ENCODE data around the gene NCKIPSD.
"Not testable (repeated sequence)": the region's sequence is repeated elsewhere in the genome, so short reads cannot be mapped to it uniquely, and the experiment has no call there.

Gene NCKIPSD

DNA sequence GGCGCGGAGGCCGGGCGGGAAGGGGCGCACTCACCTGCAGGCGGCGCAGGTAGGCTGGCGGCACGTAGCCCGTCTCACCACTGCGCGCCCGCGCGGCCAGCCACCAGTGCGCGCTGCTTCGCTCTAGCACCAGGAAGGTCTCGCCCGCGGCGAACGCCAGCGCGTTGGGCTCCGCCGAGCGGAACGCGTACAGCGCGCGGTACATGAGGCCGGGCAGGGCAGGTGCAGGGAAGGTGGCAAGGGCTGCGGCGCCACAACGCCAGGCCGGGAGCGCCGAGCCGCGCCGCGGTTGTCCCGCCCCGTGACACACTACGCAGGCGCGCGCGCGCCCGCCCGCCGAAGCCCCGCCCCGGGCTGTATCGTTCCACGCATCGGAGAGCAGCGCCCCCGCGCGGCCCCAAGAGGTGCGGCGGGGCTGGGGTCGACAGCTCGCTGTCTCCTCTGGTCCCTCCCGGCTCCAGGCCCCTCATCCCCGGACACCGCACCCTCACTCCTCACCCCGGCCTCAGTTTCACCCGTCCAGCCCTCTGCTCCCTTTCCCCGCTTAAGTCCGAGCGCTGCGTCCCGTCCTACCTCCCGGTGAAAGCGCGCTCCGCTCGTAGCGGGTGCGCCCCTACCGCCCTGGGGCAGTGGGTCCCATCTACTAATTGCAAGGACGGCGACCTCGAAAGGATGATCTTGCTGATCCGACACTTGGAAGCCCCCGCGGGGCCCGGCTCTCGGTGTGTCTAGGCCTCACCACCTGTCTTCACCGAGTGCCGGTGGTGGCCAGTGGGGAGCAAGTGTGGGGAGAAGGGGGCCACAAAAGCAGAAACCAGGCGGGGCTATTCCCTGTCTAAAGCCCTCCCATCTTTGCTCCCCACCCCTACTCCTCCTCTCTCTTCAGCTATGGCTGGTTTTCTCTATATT lies at the start of gene NCKIPSD:
TSS of gene NCKIPSD (minus strand) at position 313 of the 909 bp plus-strand sequence. CDS start at position 205, 108 bp downstream.
- peak; percentile 56 to 68 for DNase-seq

DNA sequence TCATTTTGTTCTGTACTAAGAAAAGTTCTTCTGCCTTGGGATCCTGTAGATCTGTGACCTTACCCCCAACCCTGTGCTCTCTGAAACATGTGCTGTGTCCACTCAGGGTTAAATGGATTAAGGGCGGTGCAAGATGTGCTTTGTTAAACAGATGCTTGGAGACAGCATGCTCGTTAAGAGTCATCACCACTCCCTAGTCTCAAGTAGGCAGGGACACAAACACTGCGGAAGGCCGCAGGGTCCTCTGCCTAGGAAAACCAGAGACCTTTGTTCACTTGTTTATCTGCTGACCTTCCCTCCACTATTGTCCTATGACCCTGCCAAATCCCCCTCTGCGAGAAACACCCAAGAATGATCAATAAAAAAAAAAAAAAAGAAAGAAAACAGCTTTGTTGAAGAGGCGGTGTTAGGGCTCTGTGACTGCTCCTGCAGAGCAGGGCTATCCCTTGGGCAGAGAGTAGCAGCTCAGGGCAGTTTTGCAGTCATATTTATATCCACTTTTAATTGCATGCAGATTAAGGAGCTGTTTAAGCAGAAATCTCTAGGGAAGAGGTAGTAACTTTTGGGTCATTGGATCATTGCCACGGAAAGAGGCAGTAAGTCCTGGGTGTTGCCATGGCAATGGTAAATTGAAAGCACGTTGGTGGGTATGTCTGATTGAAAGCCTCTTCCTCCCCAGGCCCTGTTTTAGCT lies 49.5 kb upstream of the NCKIPSD start:
- DNase-seq: not testable (repeated sequence)

DNA sequence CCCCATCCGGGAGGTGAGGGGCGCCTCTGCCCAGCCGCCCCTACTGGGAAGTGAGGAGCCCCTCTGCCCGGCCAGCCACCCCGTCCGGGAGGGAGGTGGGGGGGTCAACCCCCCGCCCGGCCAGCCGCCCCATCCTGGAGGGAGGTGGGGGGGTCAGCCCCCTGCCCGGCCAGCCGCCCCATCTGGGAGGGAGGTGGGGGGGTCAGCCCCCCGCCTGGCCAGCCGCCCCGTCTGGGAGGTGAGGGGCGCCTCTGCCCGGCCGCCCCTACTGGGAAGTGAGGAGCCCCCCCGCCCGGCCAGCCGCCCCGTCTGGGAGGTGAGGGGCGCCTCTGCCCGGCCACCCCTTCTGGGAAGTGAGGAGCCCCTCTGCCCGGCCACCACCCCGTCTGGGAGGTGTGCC lies 48.8 kb upstream of the NCKIPSD start:
- not testable (repeated sequence) for DNase-seq

DNA sequence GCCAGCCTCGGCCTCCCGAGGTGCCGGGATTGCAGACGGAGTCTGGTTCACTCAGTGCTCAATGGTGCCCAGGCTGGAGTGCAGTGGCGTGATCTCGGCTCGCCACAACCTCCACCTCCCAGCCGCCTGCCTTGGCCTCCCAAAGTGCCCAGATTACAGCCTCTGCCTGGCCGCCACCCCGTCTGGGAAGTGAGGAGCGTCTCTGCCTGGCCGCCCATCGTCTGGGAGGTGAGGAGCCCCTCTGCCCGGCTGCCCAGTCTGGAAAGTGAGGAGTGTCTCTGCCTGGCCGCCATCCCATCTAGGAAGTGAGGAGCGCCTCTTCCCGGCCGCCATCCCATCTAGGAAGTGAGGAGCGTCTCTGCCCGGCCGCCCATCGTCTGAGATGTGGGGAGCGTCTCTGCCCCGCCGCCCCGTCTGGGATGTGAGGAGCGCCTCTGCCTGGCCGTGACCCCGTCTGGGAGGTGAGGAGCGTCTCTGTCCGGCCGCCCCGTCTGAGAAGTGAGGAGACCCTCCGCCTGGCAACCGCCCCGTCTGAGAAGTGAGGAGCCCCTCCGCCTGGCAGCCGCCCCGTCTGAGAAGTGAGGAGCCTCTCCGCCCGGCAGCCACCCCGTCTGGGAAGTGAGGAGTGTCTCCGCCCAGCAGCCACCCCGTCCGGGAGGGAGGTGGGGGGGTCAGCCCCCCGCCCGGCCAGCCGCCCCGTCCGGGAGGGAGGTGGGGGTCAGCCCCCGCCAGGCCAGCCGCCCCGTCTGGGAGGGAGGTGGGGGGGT lies 48.2 kb upstream of the NCKIPSD start:
- DNase-seq: not testable (repeated sequence)

DNA sequence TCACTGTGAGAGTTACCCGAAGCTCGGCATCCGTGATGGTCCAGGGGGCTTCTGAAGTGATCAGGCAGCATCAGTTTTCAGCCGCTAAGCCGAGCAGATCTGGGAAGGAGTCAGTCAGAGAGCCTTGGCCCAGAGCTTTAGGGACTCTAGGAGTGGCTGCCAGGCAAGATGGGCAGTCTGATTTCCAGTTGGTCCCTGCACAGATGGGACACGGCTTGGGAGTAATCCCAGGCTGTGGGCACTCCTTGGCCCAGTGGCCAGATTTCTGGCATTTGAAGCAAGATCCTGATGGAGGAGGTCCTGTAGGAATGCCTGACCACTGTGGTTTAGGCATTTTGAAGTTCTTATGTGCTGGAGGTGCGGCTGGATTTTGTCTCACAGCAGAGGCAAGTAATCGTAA lies 41.8 kb upstream of the NCKIPSD start:
- no peak for DNase-seq

DNA sequence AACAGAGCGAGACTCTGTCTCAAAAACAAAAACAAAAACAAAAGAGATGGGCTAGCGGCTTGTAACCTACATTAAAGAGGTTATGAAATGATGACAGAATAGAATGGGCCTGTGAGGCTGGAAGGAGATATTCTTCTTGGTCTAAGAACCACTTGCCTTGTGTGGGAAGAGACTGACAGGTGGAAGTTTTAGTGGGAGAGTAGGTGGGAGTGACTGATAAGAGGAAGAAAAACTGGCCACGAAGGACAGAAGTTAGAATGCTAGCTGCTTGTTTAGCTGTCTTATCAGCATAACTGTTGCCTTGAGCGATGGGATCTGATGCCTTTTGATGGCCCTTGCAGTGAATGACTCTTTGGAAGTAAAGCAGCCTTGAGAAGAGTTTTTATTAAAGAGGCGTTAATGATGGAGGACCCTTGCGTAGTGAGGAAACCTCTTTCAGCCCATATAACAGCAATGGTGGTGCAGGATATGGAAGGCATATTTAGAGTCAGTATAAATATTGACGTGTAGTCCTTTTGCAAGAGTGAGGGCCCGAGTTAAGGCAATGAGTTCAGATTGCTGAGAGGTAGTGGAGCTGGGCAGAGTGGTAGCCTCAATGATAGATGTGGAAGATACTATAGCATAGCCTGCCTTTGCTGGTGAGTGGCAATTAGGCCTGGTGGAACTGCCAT lies 39.6 kb upstream of the NCKIPSD start:
- DNase-seq: not testable (repeated sequence)

DNA sequence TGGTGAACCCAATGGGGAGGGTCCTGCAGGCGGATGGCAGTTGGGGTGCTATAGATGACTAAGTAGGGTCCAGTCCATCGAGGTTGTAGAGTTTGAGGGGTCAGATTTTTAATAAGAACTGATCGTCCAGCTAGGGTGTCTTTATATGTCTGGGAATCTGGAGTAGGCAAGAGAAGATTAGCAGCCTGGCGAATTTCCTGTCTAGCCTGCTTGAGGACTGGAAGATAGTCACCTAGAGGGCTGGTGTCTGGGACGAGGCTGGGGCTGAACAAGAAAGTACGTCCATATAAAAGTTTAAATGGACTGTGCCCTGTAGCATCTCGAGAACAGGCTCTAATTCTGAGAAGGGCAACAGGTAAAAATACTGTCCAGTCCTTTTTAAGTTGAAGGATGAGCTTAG lies 38.0 kb upstream of the NCKIPSD start:
- no peak for DNase-seq

DNA sequence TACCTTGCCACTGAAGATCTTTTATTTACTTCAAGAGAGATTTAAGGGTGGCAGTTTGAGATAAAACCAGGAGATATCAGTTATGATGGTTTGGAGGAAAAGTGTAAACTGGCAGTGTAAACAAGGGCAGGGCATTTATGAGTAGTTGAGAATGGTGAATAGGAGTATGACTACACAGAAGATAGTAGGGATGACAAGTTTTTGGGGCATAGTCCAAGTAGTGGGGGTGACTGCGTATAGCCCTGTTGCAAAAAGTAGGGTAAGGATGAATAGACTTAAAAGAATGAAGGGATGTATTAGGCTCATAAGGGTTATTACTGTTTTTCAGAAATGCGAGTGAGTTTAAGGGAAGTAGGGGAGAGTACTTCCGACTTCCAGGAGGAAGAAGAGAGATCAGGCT lies 37.6 kb upstream of the NCKIPSD start:
- DNase-seq: not testable (repeated sequence)

DNA sequence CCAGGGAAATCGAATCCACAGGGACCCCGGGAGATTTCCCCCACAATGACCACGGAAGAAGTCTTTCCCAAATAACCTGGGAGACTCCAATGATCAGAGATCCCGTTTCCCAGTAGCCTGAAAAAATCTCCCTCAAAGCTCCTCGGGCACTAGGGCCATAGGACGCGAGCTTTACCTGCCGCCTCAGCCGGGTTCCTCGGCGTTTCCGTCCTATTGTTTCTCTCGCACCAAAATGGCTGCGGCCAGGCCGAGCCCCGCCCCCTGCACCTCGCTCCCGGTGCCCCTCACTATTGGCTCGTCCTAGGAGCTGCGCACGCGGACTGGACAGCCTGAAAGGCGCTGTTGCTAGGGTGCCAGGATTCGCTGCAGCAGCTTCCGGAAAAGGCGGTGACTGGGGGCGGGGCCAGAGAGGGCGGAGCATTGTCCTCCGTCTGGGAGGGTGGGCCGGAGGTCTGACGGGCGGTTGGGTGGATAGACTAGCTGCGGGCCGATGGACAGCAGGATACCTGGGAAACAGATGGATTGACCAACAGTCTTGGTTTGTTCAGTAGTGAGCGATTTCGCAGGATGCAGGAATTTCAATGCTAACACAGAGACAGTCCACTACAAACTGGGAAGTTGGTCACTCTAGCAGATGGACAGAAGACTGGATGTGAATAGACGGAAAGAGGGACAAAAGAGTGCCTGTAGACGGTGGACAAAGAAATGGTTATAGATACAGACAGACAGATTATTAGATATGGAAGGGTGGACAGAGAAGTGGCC lies 31.4 kb upstream of the NCKIPSD start, which contains the start of gene IP6K2:
TSS of gene IP6K2 (minus strand) at position 240 of the 765 bp plus-strand sequence. CDS start 21,930 bp downstream, outside the sequence.
- peak; percentile 98 for DNase-seq

DNA sequence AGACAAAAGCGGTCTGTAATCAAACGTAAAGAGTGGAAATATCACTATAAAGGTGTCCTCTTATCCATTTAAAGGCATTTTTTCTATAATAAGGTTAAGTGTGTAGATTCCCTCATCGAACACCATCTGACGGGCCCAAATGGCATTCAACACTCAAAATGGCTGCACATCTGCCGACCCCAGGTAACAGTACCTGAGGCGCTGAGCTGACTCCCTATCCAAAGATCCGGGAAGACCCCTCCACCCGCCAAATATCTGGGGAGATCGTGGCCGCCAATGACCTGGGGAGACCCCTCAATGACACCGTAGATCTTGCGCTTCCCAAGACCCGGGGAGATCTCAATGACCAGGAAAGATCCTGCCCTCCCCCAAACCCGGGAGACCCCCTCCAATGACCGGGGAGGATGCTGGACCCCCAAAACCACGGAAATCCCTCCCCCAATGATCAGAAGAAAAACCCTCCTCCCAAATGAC lies 30.8 kb upstream of the NCKIPSD start:
- DNase-seq: peak in 1 of 2 experiments; percentile 31

DNA sequence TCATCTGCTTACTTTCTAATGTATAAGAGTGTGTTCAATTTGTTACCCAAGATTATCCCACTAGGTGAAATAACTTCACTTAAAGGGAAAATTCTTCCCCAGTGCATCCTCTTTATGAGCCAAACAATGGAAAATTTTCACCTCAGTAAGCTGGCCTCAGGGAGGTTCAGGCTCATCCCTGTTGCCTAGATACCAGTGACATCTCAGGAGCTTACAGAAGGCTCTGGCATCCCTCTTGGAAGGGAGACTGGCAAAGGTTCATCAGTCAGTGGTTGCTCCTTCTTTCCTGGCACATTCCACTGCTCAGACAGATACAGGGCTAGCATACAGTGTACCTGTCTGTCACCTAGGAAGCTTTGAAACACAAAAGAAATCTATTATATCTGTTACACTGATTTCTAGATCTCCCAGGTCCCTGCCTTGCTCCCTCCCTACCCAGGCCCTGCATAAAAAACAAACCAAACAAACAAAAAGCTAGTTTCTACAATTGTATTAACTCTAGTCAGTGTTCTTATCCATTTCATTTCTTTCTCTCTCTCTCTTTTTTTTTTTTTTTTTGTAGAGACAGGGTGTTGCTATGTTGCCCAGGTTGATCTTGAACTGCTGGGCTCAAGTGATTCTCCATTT lies 29.6 kb upstream of the NCKIPSD start:
- peak in 1 of 2 experiments; percentile 4 for DNase-seq

DNA sequence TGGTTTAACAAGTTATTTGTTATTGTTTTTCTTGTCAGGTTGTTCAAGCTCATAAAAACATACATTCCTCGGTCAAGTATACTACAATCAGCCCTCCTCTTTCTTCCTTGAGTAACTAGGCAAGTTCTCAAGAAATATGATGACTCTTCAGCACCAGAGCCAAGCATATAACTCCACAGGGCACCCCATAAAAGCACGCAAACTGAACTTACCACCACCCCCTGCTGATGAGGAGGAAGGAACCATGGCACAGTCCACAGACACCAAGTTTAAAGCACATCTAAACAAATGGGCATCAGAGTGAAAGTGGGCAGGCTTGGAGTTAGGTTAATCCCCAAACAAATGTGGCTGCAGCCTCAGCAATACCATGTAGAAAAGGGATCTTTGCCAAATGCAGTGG lies 26.0 kb upstream of the NCKIPSD start:
- DNase-seq: no peak

DNA sequence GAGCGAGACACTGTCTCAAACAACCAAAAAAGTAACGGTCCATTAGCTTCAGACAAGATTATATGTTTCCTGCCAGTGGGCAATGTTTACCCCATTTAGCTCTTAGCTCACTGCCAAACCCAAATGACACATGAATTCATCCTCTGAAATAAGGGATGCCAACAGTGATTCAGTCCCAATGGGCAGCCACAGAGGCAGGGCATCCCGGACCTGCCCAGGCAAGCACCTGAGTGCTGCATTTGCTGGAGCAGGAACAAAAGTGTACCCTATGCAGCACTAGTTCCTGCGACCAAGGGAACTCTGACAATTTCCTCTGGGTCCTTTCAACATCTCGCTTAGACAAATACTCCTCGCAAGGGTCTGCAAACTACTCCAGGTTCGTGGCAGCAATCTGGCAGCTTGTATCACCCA lies 23.3 kb upstream of the NCKIPSD start:
- DNase-seq: no peak

DNA sequence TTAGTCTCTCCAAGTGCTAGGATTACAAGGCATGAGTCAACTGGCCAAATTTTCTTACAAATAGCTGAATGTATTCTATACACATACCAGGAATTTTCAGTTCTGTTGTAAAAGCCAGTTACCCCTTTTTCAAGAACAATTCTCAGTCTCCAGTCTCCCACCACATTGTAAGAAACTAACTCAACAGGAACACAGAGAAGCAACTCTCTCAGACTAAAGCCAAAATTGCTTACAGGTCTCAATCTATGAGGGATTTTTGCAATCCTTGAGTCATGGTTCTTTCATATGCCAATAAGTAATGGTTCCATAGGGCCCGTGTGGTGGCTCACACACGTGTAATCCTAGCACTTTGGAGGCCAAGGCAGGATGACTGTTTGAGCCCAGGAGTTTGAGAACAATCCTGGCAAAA lies 22.8 kb upstream of the NCKIPSD start:
- no peak for DNase-seq

DNA sequence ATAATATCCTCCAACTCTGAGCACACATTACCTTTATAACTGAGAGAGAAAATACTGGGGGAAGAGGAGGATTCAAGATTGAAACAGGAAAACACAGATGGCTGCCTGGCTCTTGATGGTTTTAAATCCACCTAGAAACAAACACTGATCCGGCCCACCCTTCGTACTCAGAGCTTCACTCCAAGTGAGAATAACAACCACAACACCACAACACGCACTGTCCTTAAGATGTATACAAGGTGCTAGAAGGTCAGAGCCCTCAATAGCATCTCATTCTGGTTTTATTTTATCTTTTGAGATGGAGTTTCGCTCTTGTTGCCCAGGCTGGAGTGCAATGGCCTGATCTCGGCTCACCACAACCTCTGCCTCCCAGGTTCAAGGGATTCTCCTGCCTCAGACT lies 21.4 kb upstream of the NCKIPSD start:
- DNase-seq: no peak

DNA sequence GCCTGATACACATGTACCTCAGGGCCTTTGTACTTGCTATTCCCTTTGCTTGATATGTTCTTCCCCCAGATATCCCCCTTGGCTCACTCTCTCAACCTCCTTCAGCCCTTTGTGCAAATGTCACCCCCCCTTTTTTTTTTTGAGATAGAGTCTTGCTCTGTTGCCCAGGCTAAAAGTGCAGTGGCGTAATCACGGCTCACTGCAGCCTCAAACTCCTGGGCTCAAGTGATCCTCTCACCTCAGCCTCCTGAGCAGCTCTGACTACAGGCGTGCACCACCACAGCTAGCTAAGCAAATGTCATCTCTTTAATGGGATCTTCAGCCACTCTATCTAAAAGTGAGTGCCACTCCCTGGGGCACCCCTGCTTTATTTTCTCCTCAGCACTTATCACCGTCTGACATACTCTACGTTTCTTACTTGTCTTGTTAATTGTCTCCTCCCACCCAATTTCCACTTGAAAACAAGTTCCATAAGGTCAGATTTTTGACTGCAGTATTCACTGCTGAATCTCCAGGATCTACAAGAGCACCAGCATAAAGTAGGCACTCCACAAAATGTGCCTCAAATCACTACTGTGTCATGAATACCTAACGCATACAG lies 16.7 kb upstream of the NCKIPSD start:
- DNase-seq: no peak

DNA sequence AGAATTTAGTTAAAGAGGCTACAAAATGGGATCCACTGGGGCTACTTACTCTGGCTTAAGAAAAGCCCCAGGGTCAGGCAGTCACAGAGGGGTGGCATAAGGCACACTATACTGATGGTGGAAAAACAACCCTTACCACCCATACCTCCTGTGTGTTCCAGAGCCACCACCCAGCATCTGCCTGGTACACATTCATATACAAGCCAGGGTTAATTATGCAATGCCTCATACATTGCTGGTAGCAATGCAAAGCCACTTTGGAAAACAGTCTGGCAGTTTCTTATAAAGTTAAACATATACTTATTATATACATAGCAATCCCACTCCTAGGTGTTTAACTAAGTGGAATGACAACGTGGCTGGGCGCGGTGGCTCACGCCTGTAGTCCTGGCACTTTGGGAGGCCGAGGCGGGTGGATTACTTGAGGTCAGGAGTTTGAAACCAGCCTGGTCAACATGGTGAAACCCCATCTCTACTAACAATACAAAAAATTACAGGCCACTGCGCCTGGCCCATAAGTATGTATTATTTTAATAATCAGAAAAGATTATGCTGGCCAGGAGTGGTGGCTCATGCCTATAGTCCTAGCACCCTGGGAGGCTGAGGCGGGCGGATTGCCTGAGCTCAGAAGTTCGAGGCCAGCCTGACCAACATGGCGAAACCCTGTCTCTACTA lies 15.2 kb upstream of the NCKIPSD start:
- DNase-seq: no peak

DNA sequence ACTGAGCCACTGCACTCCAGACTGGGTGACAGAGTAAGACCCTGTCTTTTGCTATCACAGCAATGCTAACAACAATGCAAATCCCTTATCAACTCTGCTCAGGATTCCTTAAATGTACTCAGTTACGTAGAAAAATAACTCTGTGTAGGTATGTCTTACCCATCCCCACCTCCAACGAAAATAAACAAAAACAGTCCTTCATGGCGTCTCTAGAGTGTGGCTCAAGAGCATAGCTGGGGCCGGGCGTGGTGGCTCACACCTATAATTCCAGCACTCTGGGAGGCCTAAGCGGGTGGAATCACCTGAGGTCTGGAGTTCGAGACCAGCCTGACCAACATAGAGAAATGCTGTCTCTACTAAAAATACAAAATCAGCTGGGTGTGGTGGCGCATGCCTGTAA lies 13.2 kb upstream of the NCKIPSD start:
- no peak for DNase-seq

DNA sequence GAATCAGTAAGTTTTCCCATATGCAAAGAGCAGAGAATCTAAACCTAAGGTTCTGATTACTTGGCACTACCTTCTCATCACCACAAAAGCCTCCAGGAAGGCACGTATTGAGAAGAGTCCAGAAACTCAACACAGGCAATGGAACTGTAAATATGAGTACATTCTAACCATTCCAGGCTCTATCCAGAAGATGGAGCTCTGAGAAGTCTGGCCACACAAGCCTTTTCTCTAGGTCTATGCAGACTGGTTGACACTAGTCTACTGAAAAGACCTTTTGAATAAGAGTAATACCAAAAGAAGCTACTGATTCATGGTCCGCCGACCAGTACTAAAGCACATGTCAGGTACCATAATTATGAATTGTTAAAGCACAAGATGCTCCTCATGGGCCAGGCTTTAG lies 12.2 kb upstream of the NCKIPSD start:
- DNase-seq: no peak

DNA sequence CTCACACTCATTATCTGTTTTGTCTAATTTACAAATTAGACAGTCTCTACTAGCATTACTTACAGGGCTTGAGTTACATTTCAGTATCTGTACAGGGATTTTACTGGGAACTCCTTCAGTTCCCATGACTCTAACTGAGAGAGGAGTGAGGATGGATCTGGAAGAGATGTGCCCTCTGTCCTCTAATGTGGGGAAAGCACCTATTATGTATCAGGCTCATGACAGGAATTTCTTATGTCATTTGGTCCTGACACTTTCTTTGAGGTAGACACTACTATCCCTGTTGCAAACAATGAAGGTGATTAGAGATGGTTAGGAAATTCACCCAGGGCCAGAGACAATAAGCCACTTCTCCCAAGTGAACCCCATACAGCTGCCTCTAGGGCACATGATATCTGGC lies 10.9 kb upstream of the NCKIPSD start:
- DNase-seq: no peak

All from SHP77 (cell line).